ENCODE data around the gene TSEN54. TPM values are rescaled to one million over a fixed set of nuclear protein-coding genes. Genes with fewer than 3 reads are reported as not detected.

The TSEN54 gene
- total and polyA plus RNA-seq, 8 donors = 15.8 to 54.0 (median 38.9) TPM

GRCh38 chr17:75521290-75521689, 5.0 kb downstream of the TSEN54 start:
- Histone ChIP-seq H3K27ac (no peak overlapping the region), H3K4me3 (no peak overlapping the region), H3K4me1 (peaks cover 7 to 33% of the 10 kb centered on the region in 2 donors), H3K9me3 (no peaks in the 10 kb centered on the region), H3K36me3 (peaks cover 0 to 32% of the 10 kb centered on the region in 2 donors), H3K27me3 (peaks cover 0 to 9% of the 10 kb centered on the region in 2 donors)
- DNase-seq (peak in 1 of 4 donors; percentile 17), ATAC-seq (no peak)
- intact Hi-C loops (cut with DNase I) = loop anchor here (10.0 kb wide), 2 partner anchors 64 to 96 kb away; partner anchors contain the start of gene MYO15B (in 1 of the 2)
- TF ChIP-seq CTCF (IDR thresholded peaks at IDR 0.05) = no peak

GRCh38 chr17:75521951-75522727, 5.8 kb downstream of the TSEN54 start:
- Histone ChIP-seq H3K4me3 (no peak overlapping the region), H3K27ac (no peak overlapping the region), H3K4me1 (peaks cover 5 to 36% of the 10 kb centered on the region in 2 donors), H3K36me3 (peaks cover 0 to 32% of the 10 kb centered on the region in 2 donors), H3K27me3 (peaks cover 0 to 15% of the 10 kb centered on the region in 2 donors), H3K9me3 (no peaks in the 10 kb centered on the region)
- intact Hi-C loops (cut with DNase I) = loop anchor here (10.0 kb wide), 2 partner anchors 63 to 97 kb away; partner anchors contain the start of gene MYO15B (in 1 of the 2)
- peak in 1 of 4 donors; percentile 71 for DNase-seq
- no peak for ATAC-seq
- TF ChIP-seq CTCF (IDR thresholded peaks at IDR 0.05) = no peak

- DNase-seq = peak in 1 of 4 donors; percentile 35
- intact Hi-C loops (cut with DNase I) = loop anchor here (10.0 kb wide), 2 partner anchors 61 to 99 kb away; partner anchors contain the start of gene MYO15B (in 1 of the 2)
- Histone ChIP-seq H3K36me3 (peaks cover 0 to 30% of the 10 kb centered on the region in 2 donors), H3K4me3 (no peak overlapping the region), H3K9me3 (no peaks in the 10 kb centered on the region), H3K27ac (no peak overlapping the region), H3K27me3 (peaks cover 0 to 15% of the 10 kb centered on the region in 2 donors), H3K4me1 (peaks cover 0 to 24% of the 10 kb centered on the region in 2 donors)
- no peak for TF ChIP-seq CTCF (IDR thresholded peaks at IDR 0.05)
- ATAC-seq = no peak
Observed at GRCh38 chr17:75523647-75524046, 7.3 kb downstream of the TSEN54 start.

- H3K4me3 ChIP-seq = peak overlapping the region; percentile 50 to 73
- H3K9me3 ChIP-seq = no peaks in the 10 kb centered on the region
- ATAC-seq (no peak), DNase-seq (no peak)
- H3K27ac ChIP-seq = peak overlapping the region; percentile 65 to 76
- intact Hi-C loops (cut with DNase I) = loop anchor here (10.0 kb wide), 2 partner anchors 60 to 100 kb away; partner anchors contain the start of gene MYO15B (in 1 of the 2)
- peaks cover 0 to 20% of the 10 kb centered on the region in 2 donors for H3K4me1 ChIP-seq
- no peak for TF ChIP-seq CTCF (IDR thresholded peaks at IDR 0.05)
- peaks cover 0 to 22% of the 10 kb centered on the region in 2 donors for H3K36me3 ChIP-seq
- peaks cover 0 to 15% of the 10 kb centered on the region in 2 donors for H3K27me3 ChIP-seq
Observed at GRCh38 chr17:75524269-75524969, 8.1 kb downstream of the TSEN54 start.

Data from left lung (tissue), 10 donors.